Adrenal gland (tissue), 5 donors: Measurements from ENCODE around the gene ATP6V1F.

Experiments used
- POLR2A ChIP-seq, 2 donors: fragments of 450-650 bp; IDR thresholded peaks; one replicate each; pipeline ENCODE4 v1.6.1; 2017; ENCODE audit warnings: antibody characterized with exemption in 2 of 2, mild to moderate bottlenecking in 2 of 2, moderate library complexity in 1 of 2
- TF ChIP-seq, protein P1 (sequence below), 6 experiments: fragments of 450-650 bp in 4 of 6; fragments of 200-600 bp in 2 of 6; sonication (generic) in 1 of 6; IDR thresholded peaks; 1 replicate in 5 of 6; 2 replicates in 1 of 6; pipeline versions ENCODE4 v1.5.1 to v1.8.0; 2016 to 2021; ENCODE audit warnings: antibody characterized with exemption in 6 of 6, mild to moderate bottlenecking in 2 of 6, moderate library complexity in 1 of 6
- donor health status: DM: no; HTN: no; CAD: no.

DNA sequence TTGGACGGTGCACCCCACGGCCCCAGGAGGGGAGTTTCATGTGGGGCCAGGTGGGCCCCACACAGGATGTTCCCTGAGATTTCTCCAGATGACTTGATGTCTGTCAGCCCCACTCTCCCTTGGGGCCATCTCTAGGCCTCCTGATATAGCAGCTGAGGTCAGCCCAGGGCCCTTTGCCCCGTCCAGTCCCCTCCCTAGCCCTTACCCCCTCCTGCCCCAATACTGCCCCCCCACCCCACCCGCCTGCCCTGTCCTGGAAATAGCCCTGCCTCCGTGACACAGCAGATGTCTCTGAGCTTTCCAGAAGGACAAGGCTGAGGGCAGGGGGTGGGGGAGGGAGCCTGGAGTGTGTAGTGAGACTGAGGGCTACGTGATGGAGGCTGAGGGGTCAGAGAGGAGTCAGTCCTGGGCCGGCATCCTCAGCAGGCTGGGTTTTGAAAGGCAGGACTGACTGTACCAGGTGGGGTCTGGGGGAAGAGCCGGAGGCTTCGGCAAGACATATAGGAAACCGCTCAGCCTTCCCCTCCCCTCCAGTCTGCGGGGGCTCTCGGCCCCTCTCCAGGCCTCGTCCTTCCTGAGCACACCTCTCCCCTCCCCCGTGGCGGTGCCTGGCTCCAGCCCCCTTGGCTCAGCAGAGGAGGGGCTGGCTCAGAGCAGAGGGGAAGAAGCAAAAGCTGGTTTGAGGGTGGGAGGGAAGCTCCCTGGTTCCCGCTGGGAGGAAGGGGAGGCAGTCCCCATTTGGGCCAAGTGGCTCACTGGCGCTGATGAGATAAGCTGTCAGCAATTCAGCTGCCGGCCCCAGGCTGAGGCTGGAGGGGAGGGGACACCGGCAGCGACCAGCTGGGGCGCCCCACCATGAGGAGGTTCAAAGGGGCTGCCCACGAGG is 30.4 kb upstream of the ATP6V1F start:
- TF ChIP-seq, protein P1, sequence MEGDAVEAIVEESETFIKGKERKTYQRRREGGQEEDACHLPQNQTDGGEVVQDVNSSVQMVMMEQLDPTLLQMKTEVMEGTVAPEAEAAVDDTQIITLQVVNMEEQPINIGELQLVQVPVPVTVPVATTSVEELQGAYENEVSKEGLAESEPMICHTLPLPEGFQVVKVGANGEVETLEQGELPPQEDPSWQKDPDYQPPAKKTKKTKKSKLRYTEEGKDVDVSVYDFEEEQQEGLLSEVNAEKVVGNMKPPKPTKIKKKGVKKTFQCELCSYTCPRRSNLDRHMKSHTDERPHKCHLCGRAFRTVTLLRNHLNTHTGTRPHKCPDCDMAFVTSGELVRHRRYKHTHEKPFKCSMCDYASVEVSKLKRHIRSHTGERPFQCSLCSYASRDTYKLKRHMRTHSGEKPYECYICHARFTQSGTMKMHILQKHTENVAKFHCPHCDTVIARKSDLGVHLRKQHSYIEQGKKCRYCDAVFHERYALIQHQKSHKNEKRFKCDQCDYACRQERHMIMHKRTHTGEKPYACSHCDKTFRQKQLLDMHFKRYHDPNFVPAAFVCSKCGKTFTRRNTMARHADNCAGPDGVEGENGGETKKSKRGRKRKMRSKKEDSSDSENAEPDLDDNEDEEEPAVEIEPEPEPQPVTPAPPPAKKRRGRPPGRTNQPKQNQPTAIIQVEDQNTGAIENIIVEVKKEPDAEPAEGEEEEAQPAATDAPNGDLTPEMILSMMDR (IDR thresholded peaks at IDR 0.05) = no peak
- TF ChIP-seq POLR2A (IDR thresholded peaks at IDR 0.05) = no peak
